Aorta (tissue), 5 donors: Measurements from ENCODE around the gene PKIG. TPM values are rescaled to one million over a fixed set of nuclear protein-coding genes. Genes with fewer than 3 reads are reported as not detected.

ENCODE experiments used
- ATAC-seq: fragments of 200-7000 bp; cut with Tn5 transposase; one replicate; pipeline ENCODE4 v1.9.1; 2022; ENCODE audit warnings: moderate library complexity; ENCODE audit not compliant: low FRiP score
- DNase-seq, 2 donors: peaks; one replicate each; pipeline ENCODE4 v3.0.0-alpha.2; 2020
- H3K27ac ChIP-seq, 2 donors: one replicate each; pipeline ENCODE4 v1.5.1; 2013; ENCODE audit warnings: low read length in 2 of 2, mild to moderate bottlenecking in 2 of 2, moderate library complexity in 2 of 2, control low read depth in 1 of 2, inconsistent platforms in 1 of 2, low read depth in 1 of 2
- H3K27me3 ChIP-seq, 2 donors: one replicate each; pipeline ENCODE4 v1.6.1; 2013; ENCODE audit warnings: control low read depth in 1 of 2, low read length in 1 of 2, mild to moderate bottlenecking in 1 of 2, moderate library complexity in 1 of 2; ENCODE audit not compliant: insufficient read depth in 2 of 2, control insufficient read depth in 1 of 2
- H3K36me3 ChIP-seq, 2 donors: one replicate each; pipeline ENCODE4 v1.6.1; 2013; ENCODE audit warnings: control low read depth in 1 of 2, low read length in 1 of 2, mild to moderate bottlenecking in 1 of 2; ENCODE audit not compliant: insufficient read depth in 2 of 2, control insufficient read depth in 1 of 2
- H3K4me1 ChIP-seq, 2 donors: one replicate each; pipeline ENCODE4 v1.6.1; 2013; ENCODE audit warnings: low read length in 2 of 2, control low read depth in 1 of 2, mild to moderate bottlenecking in 1 of 2, moderate library complexity in 1 of 2; ENCODE audit not compliant: insufficient read depth in 2 of 2, control insufficient read depth in 1 of 2
- H3K4me3 ChIP-seq, 2 donors: one replicate each; pipeline ENCODE4 v1.5.1; 2013; ENCODE audit warnings: low read length in 2 of 2, control low read depth in 1 of 2, mild to moderate bottlenecking in 1 of 2
- H3K9me3 ChIP-seq: one replicate; pipeline ENCODE4 v1.6.1; 2013; ENCODE audit warnings: mild to moderate bottlenecking, low read length; ENCODE audit not compliant: control insufficient read depth
- WGBS, 2 donors: extraction: QIAGEN DNeasy Blood & Tissue Kit; methylation state at CpG; one replicate each; pipeline ENCODE4 v1.1.7; 2013; 5-methylcytosine and 5-hydroxymethylcytosine counted together
- intact Hi-C, 2 donors: fragments of 100-400 bp; cut with DNase I; formaldehyde crosslinking; loops; one replicate each; pipeline versions ENCODE4 v1.14.2 to v1.15.0; 2022
- polyA plus RNA-seq, 2 donors: library from polyadenylated mRNA; stranded (reverse); fragments of 200-250 nt; gene quantifications; one replicate each; pipeline ENCODE4 v1.2.3, GENCODE V29; 2013
- total RNA-seq, 2 donors: library from RNA; stranded (reverse); fragmentation: NEBNext Ultra II Directional; extraction: Animal tissue kit (Norgen Biotek cat#: 25700); gene quantifications; one replicate each; pipeline ENCODE4 v1.2.1, GENCODE V29; 2021
- donor health status: healthy with polysubstance abuse.
- donor health status: Bipolar disorder and iron deficiency.
- donor health status: DM: no; HTN: no; CAD: no.
- donor health status: DM: no; HTN: no; CAD: no.
- donor health status: DM: yes; HTN: yes; CAD: no.

The PKIG gene
- total and polyA plus RNA-seq, 4 donors: 80.9 to 247 (median 137) TPM

DNA sequence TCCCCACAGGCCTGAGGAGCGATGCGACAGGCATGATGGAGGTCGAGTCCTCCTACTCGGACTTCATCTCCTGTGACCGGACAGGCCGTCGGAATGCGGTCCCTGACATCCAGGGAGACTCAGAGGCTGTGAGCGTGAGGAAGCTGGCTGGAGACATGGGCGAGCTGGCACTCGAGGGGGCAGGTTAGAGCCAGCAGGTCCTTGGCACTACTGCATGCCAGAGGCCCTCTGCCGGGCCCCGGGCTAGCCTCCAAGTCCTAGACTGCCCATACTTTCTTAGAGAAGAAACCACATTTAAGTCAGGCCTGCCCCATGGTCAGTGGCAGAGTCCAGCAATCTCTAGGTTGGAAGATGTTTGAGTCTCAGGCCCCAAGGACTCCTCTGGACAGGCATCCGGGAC lies 32.1 kb downstream of the PKIG start:
- WGBS, 2 donors: 5 to 12% methylated on average over 14 of the region's 14 CpGs
- ATAC-seq: peak; percentile 13
- peak overlapping the region in 1 of 2 donors; percentile 75 for H3K27ac ChIP-seq
- intact Hi-C loops: loop anchor here (5.0 to 10.0 kb wide), 6 partner anchors 82 to 402 kb away; partner anchors contain the start of genes OSER1 (in 2 of the 2), TTPAL (in 2 of the 2) and KCNK15 (in 1 of the 2)
- H3K4me1 ChIP-seq: no peaks in the 10 kb centered on the region
- no peaks in the 10 kb centered on the region for H3K27me3 ChIP-seq
- H3K9me3 ChIP-seq: no peaks in the 10 kb centered on the region
- peaks cover 0 to 1% of the 10 kb centered on the region in 2 donors for H3K36me3 ChIP-seq
- no peak overlapping the region for H3K4me3 ChIP-seq
- DNase-seq: peak; percentile 71 to 86

DNA sequence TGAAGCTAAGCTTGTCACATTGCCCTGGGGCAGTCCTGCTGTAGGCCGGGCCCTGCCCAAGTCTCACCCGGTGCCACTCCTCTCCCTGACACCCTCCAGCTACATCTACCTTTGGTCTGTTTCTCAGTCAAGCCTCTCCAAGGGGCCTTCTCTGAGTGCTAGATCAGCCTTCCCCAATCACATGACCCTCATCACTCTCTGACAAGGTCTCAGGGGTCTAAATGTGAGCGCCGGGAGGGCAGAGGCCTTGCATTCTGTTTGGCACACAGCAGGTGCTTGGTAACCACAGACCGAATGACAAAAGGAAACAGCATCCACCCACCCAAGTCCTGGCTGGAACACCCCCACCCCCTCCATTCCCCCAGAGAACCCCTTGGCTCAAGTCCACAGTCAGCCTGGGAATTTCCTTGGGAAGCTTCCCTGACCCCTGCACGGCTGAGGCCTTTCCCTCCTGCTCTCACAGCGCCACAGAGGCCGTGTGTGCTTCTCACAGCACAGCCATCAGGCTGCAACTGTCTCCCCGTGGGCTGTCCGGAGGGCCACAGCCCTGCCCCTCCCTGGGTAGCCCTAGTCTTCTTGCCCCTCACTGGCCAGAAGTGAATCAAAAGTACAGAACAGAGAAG lies 32.9 kb downstream of the PKIG start:
- no peaks in the 10 kb centered on the region for H3K9me3 ChIP-seq
- WGBS, 2 donors: 14 to 17% methylated on average over 10 of the region's 10 CpGs
- DNase-seq (peak; percentile 47 to 73), ATAC-seq (no peak)
- no peaks in the 10 kb centered on the region for H3K4me1 ChIP-seq
- H3K4me3 ChIP-seq: no peak overlapping the region
- H3K36me3 ChIP-seq: peaks cover 0 to 1% of the 10 kb centered on the region in 2 donors
- intact Hi-C loops: loop anchor here in 1 of 2 donors (10.0 kb wide), 1 partner anchor 400 kb away; the partner anchor contains the start of gene OSER1
- H3K27me3 ChIP-seq: no peaks in the 10 kb centered on the region
- H3K27ac ChIP-seq: peak overlapping the region in 1 of 2 donors; percentile 75

DNA sequence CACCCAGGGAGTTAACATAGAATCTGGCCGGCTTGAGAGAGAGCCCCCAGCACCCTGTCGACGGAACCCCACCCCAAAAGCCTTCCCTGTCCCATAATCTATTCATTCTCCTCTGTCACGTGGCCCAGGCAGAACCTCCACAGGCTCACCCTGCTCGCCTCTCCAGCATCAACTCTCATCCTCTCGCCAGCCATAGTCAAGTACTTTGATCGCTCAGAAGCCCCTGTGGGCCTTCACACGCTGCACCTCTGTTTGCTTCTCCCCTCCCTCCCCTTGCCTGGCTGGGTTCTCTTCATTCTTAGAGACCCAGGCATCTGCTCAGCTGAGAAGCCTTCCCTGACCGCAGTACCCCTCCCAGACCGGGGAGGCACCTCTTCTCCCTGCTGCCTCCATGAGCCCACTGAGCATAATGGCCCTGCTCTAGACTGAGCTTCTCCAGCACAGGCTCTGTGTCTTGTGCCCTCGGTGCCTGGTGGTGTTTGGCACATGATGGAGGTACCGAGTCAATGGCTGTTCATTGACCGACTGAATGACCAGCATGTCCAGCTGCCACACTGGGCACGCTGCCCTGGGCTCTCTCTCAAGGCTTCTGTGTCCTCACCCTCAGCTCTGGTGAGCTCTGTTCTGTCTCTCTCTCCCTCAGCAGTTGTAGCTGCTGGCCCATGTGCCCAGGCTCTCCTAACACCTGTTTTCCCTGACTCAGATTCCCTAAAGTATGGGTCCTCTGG lies 33.7 kb downstream of the PKIG start:
- Histone ChIP-seq H3K4me1 (no peaks in the 10 kb centered on the region), H3K36me3 (peaks cover 0 to 1% of the 10 kb centered on the region in 2 donors), H3K27ac (peak overlapping the region in 1 of 2 donors; percentile 75), H3K4me3 (no peak overlapping the region), H3K9me3 (no peaks in the 10 kb centered on the region), H3K27me3 (no peaks in the 10 kb centered on the region)
- ATAC-seq (no peak), DNase-seq (peak; percentile 44 to 72)
- intact Hi-C loops: loop anchor here (2.0 to 10.0 kb wide), 2 partner anchors 231 to 401 kb away; partner anchors contain the start of gene OSER1 (in 1 of the 2)
- 73 to 74% methylated on average over 14 of the region's 14 CpGs for WGBS, 2 donors

DNA sequence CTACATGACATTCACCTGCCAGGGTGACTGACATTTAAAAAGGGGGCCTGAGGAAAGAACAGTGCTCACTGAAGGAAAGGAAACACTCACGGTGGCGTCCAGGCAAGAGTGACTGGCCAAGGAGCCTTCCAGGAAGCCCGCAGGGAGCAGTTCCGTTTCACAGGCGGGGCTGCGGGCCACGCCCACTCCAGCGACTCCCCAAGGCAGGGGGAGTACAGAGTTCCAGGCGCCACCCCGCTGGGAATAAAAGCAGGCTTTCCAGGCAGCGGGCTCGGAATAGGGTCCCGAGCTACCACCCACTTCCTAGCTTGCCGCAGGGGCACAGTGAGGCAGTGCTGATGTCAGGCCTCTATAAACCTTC lies 34.2 kb downstream of the PKIG start:
- no peak for ATAC-seq
- Histone ChIP-seq H3K27ac (peak overlapping the region in 1 of 2 donors; percentile 75), H3K4me3 (no peak overlapping the region), H3K36me3 (peaks cover 0 to 1% of the 10 kb centered on the region in 2 donors), H3K9me3 (no peaks in the 10 kb centered on the region), H3K4me1 (no peaks in the 10 kb centered on the region), H3K27me3 (no peaks in the 10 kb centered on the region)
- intact Hi-C loops: loop anchor here (2.0 to 10.0 kb wide), 2 partner anchors 232 to 402 kb away; partner anchors contain the start of gene OSER1 (in 1 of the 2)
- DNase-seq: peak; percentile 50 to 79
- 69 to 78% methylated on average over 14 of the region's 14 CpGs for WGBS, 2 donors

DNA sequence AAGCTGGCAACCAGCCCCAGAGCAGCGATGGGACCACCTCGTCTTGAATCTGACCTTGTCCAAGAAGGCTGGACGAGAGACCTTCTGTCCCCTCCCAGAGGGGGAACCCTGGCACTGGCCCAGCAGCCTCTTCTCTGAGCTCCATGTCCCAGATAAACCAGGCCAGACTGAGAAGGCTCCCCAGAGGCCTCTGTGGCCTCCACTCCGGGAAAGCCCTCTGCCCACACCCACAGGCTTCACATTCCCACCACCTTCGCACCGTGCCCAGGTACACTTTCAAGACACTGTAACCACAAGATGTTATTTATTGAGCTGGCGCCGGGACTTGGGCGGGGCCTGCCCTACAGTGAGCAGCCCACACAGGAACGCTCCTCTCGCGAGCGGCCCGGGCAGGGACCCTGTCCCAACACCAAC lies 35.9 kb downstream of the PKIG start:
- ATAC-seq (no peak), DNase-seq (peak; percentile 42 to 69)
- Histone ChIP-seq H3K4me3 (no peak overlapping the region), H3K9me3 (no peaks in the 10 kb centered on the region), H3K27ac (no peak overlapping the region), H3K36me3 (peaks cover 0 to 1% of the 10 kb centered on the region in 2 donors), H3K4me1 (no peaks in the 10 kb centered on the region), H3K27me3 (no peaks in the 10 kb centered on the region)
- intact Hi-C loops: loop anchor here in 1 of 2 donors (10.0 kb wide), 1 partner anchor 404 kb away; the partner anchor contains the start of gene OSER1
- 84% methylated on average over 14 of the region's 14 CpGs for WGBS, 2 donors

DNA sequence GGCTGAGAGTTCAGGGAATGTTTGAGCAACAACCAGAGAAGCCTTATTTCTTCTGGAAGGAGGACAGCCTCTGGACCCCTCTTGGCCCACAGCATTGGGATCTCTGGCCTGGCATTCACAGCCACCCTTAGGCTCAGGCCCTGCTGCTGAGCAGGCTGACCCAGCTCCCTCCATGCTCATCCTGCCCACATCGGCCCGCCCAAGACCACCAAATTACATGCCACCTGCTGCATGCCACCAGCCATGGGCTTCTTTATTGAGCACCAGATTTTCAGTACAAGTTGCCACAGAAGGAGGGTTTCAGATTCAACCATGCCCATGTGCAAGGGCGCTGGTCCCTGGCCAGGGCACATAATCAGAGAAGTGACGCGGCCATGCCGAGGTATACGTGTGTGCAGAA lies 36.9 kb downstream of the PKIG start:
- WGBS, 2 donors: 96 to 98% methylated on average over 7 of the region's 7 CpGs

DNA sequence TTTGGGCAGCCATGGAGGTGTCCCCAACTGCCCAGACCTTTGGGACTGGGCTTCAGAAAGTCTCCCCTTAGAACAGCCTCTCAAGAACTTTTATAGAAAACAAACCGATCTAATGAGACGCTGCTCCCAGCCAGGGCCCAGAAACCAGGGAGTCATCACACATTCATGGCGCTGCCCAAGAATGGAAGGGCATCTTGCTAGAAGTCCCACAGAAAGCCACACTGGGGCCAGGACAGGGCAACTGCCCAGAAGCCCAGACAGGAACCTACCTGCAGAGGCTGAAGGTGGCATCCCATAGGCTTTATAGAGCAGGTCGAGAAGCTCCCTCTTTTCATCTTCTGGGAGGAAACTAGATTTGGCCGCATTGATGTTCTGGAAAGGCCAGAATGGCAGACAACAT lies 37.7 kb downstream of the PKIG start:
- Histone ChIP-seq H3K36me3 (peaks cover 0 to 1% of the 10 kb centered on the region in 2 donors), H3K4me1 (no peaks in the 10 kb centered on the region), H3K4me3 (no peak overlapping the region), H3K27me3 (no peaks in the 10 kb centered on the region), H3K27ac (no peak overlapping the region), H3K9me3 (no peaks in the 10 kb centered on the region)
- intact Hi-C loops: no loop called here
- ATAC-seq: no peak
- 93 to 97% methylated on average over 5 of the region's 5 CpGs for WGBS, 2 donors
- no peak for DNase-seq

More for the DNA sequence above, 36.9 kb downstream of the PKIG start:
- Histone ChIP-seq H3K4me3 (no peak overlapping the region), H3K9me3 (no peaks in the 10 kb centered on the region), H3K27me3 (no peaks in the 10 kb centered on the region), H3K27ac (no peak overlapping the region), H3K36me3 (peaks cover 0 to 1% of the 10 kb centered on the region in 2 donors), H3K4me1 (no peaks in the 10 kb centered on the region)
- DNase-seq (no peak), ATAC-seq (no peak)
- intact Hi-C loops: loop anchor here in 1 of 2 donors (10.0 kb wide), 1 partner anchor 404 kb away; the partner anchor contains the start of gene OSER1

DNA sequence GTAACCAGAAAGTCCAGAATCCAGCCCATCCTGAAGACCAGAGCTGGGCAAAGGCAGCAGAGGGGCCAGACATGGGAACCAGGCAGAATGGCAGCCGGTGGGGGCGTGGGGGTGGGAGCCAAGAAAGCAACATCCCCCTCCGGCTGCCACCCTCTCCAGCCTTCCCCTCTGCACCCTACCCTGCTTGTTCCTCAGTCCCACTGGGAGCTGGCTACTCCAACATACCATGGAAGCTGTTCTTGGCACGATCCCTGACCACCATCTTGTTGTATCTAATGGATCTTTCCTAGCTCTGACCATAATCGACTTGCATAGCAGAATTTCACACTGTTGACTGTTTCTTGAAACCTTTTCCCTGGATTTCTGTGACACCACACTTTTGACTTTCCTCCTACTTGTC lies 38.9 kb downstream of the PKIG start:
- 79 to 80% methylated on average over 5 of the region's 5 CpGs for WGBS, 2 donors
- ATAC-seq (no peak), DNase-seq (no peak)
- Histone ChIP-seq H3K4me1 (no peaks in the 10 kb centered on the region), H3K27ac (no peak overlapping the region), H3K9me3 (no peaks in the 10 kb centered on the region), H3K4me3 (no peak overlapping the region), H3K27me3 (no peaks in the 10 kb centered on the region), H3K36me3 (peaks cover 0 to 1% of the 10 kb centered on the region in 2 donors)
- intact Hi-C loops: no loop called here
